Tibial nerve (tissue), 4 donors: Measurements from ENCODE around the gene FXYD1. TPM values are rescaled to one million over a fixed set of nuclear protein-coding genes. Genes with fewer than 3 reads are reported as not detected.

Source experiments
- DNase-seq, 2 donors: peaks; one replicate each; pipeline ENCODE4 v3.0.0-alpha.2; 2019; ENCODE audit warnings: low spot score in 2 of 2
- H3K27ac ChIP-seq, 4 donors: fragments of 200-600 bp; sonication (generic) in 3 of 4; one replicate each; pipeline ENCODE4 v1.5.1; 2017 to 2019; ENCODE audit warnings: mild to moderate bottlenecking in 1 of 4
- H3K27me3 ChIP-seq, 2 donors: fragments of 200-600 bp; sonication (generic) in 1 of 2; one replicate each; pipeline versions ENCODE4 v1.5.1 to v1.6.0; 2017 to 2019
- H3K36me3 ChIP-seq, 3 donors: fragments of 200-600 bp; sonication (generic); one replicate each; pipeline ENCODE4 v1.5.1; 2018 to 2019
- H3K4me1 ChIP-seq, 4 donors: fragments of 200-600 bp; sonication (generic) in 3 of 4; one replicate each; pipeline ENCODE4 v1.5.1; 2017 to 2019
- H3K4me3 ChIP-seq, 4 donors: fragments of 200-600 bp; sonication (generic) in 3 of 4; one replicate each; pipeline ENCODE4 v1.5.1; 2017 to 2019; ENCODE audit warnings: mild to moderate bottlenecking in 1 of 4, moderate library complexity in 1 of 4
- H3K9me3 ChIP-seq, 4 donors: fragments of 200-600 bp; sonication (generic) in 3 of 4; one replicate each; pipeline ENCODE4 v1.5.1; 2017 to 2019
- EP300 ChIP-seq, 2 donors: sonication (generic); formaldehyde crosslinking; IDR thresholded peaks; one replicate each; pipeline ENCODE4 v1.6.1; 2017; ENCODE audit warnings: antibody characterized with exemption in 2 of 2, mild to moderate bottlenecking in 1 of 2
- POLR2A ChIP-seq, 2 donors: fragments of 450-650 bp; IDR thresholded peaks; one replicate each; pipeline ENCODE4 v1.6.1; 2017; ENCODE audit warnings: antibody characterized with exemption in 2 of 2, mild to moderate bottlenecking in 2 of 2, moderate library complexity in 2 of 2
- WGBS, 2 donors: methylation state at CpG; one replicate each; pipeline ENCODE4 v1.1.5; 2018; 5-methylcytosine and 5-hydroxymethylcytosine counted together
- total RNA-seq, 4 donors: library from RNA; depleted of rRNA; stranded (reverse); fragments of >200 nt; gene quantifications; one replicate each; pipeline ENCODE4 v1.1.0, GENCODE V29; 2016
- TF ChIP-seq, protein P1 (sequence below), 5 experiments: fragments of 200-600 bp in 3 of 5; fragments of 450-650 bp in 2 of 5; sonication (generic) in 3 of 5; IDR thresholded peaks; one replicate each; pipeline ENCODE4 v1.5.1; 2016 to 2019; ENCODE audit warnings: antibody characterized with exemption in 5 of 5, mild to moderate bottlenecking in 3 of 5, moderate library complexity in 2 of 5

FXYD1 gene
- total RNA-seq, 4 donors from 2014 or later, result 72.9 to 193 (median 84.9) TPM

GRCh38 chr19:35160629-35161433 is 22.2 kb downstream of the FXYD1 start:
- DNase-seq, result no peak
- peaks cover 0 to 85% (median 9%) of the 10 kb centered on the region in 3 donors for H3K36me3 ChIP-seq
- peaks cover 0 to 7% of the 10 kb centered on the region in 2 donors for H3K27me3 ChIP-seq

DNA sequence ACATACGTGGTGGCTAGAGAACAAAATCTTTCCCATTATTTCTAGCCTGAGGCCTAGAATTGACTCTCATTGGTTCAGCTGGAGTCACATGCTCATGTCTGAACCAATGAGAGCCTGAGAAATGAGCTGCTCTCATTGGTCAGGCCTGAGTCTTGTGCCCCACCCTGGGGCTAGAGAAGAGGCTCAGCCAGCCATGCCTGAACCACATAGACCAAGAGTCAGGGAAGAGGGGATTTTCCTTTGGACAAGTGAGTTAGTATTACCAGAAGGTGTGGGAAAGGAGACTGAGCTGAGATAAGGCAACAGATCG is 22.8 kb downstream of the FXYD1 start:
- TF ChIP-seq POLR2A (IDR thresholded peaks at IDR 0.05) (no peak), EP300 (IDR thresholded peaks at IDR 0.05) (no peak)
- TF ChIP-seq, protein P1, sequence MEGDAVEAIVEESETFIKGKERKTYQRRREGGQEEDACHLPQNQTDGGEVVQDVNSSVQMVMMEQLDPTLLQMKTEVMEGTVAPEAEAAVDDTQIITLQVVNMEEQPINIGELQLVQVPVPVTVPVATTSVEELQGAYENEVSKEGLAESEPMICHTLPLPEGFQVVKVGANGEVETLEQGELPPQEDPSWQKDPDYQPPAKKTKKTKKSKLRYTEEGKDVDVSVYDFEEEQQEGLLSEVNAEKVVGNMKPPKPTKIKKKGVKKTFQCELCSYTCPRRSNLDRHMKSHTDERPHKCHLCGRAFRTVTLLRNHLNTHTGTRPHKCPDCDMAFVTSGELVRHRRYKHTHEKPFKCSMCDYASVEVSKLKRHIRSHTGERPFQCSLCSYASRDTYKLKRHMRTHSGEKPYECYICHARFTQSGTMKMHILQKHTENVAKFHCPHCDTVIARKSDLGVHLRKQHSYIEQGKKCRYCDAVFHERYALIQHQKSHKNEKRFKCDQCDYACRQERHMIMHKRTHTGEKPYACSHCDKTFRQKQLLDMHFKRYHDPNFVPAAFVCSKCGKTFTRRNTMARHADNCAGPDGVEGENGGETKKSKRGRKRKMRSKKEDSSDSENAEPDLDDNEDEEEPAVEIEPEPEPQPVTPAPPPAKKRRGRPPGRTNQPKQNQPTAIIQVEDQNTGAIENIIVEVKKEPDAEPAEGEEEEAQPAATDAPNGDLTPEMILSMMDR (IDR thresholded peaks at IDR 0.05), result no peak
- peaks cover 0 to 4% (median 0%) of the 10 kb centered on the region in 4 donors for H3K4me1 ChIP-seq
- H3K9me3 ChIP-seq, result peaks cover 0 to 47% (median 0%) of the 10 kb centered on the region in 4 donors
- WGBS, 2 donors, result 83 to 91% methylated on average over 2 of the region's 2 CpGs
- no peak for DNase-seq
- peaks cover 0 to 91% (median 9%) of the 10 kb centered on the region in 3 donors for H3K36me3 ChIP-seq
- peaks cover 0 to 4% of the 10 kb centered on the region in 2 donors for H3K27me3 ChIP-seq
- H3K27ac ChIP-seq, result no peak overlapping the region
- no peak overlapping the region for H3K4me3 ChIP-seq

More at GRCh38 chr19:35160629-35161433, 22.2 kb downstream of the FXYD1 start:
- Histone ChIP-seq H3K27ac (no peak overlapping the region), H3K4me1 (peaks cover 0 to 10% (median 2%) of the 10 kb centered on the region in 4 donors), H3K9me3 (peaks cover 0 to 41% (median 0%) of the 10 kb centered on the region in 4 donors), H3K4me3 (no peak overlapping the region)
- TF ChIP-seq EP300 (IDR thresholded peaks at IDR 0.05) (no peak), POLR2A (IDR thresholded peaks at IDR 0.05) (no peak)
- TF ChIP-seq, protein P1 (IDR thresholded peaks at IDR 0.05), result no peak
- 80 to 86% methylated on average over 9 of the region's 9 CpGs for WGBS, 2 donors

DNA sequence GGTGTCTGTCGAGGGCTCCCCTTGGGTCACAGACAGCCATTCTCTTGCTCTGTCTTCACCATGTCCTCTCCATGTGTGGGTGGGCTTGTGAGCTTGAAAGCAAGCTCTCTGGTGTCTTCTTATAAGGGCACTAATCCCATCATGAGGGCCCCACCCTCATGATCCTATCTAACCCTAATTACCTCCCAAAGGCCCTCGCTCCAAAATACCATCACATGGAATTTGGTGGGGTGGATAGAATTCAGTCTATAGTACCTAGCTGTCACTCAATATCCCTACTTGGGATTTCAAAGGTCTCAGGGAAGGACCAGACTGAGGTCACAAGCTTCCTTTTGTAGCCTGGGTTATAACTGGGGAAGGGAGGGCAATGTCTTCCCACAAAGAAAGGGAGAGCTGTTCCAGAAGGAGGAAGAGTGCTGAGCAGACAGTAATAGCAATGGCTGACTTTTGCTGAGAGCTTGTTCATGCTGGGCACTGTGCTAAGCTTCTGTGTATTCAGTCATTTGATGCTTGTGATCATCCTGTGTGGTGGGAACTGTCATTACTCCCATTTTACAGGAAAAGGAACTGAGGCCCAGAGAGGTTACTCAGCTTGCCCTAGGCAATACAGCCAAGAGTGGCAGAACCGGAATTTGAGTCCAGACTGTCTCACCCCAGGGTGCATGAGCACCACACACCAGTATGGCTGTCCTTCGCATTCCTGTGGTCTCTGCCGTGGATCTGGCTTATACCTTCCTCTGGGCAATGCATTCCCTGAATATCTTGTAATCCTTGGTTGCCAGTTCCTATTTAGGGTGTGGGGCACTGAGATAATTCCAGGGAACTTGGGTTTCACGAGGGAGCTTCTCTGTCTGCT is 24.1 kb downstream of the FXYD1 start:
- no peak overlapping the region for H3K27ac ChIP-seq
- no peaks in the 10 kb centered on the region for H3K27me3 ChIP-seq
- peaks cover 0 to 55% (median 0%) of the 10 kb centered on the region in 4 donors for H3K9me3 ChIP-seq
- H3K4me1 ChIP-seq, result no peaks in the 10 kb centered on the region
- TF ChIP-seq EP300 (IDR thresholded peaks at IDR 0.05), result no peak
- TF ChIP-seq POLR2A (IDR thresholded peaks at IDR 0.05), result no peak
- TF ChIP-seq, protein P1 (IDR thresholded peaks at IDR 0.05), result no peak
- DNase-seq, result no peak
- no peak overlapping the region for H3K4me3 ChIP-seq
- WGBS, 2 donors, result 81 to 90% methylated on average over 6 of the region's 6 CpGs
- peaks cover 0 to 94% (median 9%) of the 10 kb centered on the region in 3 donors for H3K36me3 ChIP-seq

- no peak for DNase-seq
- no peak overlapping the region for H3K4me3 ChIP-seq
- 32 to 53% methylated on average over 2 of the region's 2 CpGs for WGBS, 2 donors
- TF ChIP-seq, protein P1 (IDR thresholded peaks at IDR 0.05), result no peak
- no peak for TF ChIP-seq POLR2A (IDR thresholded peaks at IDR 0.05)
- TF ChIP-seq EP300 (IDR thresholded peaks at IDR 0.05), result no peak
- no peaks in the 10 kb centered on the region for H3K4me1 ChIP-seq
- peaks cover 0 to 55% (median 0%) of the 10 kb centered on the region in 4 donors for H3K9me3 ChIP-seq
- H3K27me3 ChIP-seq, result no peaks in the 10 kb centered on the region
- peaks cover 0 to 91% (median 3%) of the 10 kb centered on the region in 3 donors for H3K36me3 ChIP-seq
- no peak overlapping the region for H3K27ac ChIP-seq
Measured at GRCh38 chr19:35164418-35164817, 25.8 kb downstream of the FXYD1 start.
